Ectodermal cell (in vitro differentiated cells): Measurements from ENCODE around the gene NINJ1.

Experiments
- H3K27ac ChIP-seq: 2 replicates; pipeline ENCODE4 v1.7.0; 2013; ENCODE audit warnings: mild to moderate bottlenecking, low read depth, low read length; ENCODE audit not compliant: insufficient read depth, poor library complexity, severe bottlenecking
- H3K27me3 ChIP-seq: 2 replicates; pipeline ENCODE4 v1.7.0; 2013; ENCODE audit warnings: mild to moderate bottlenecking, low read length; ENCODE audit not compliant: insufficient read depth, control insufficient read depth, poor library complexity, severe bottlenecking
- H3K36me3 ChIP-seq: one replicate; pipeline ENCODE4 v1.7.0; 2013; ENCODE audit warnings: low read length; ENCODE audit not compliant: control insufficient read depth, insufficient read depth
- H3K4me1 ChIP-seq: one replicate; pipeline ENCODE4 v1.7.0; 2013; ENCODE audit warnings: low read length; ENCODE audit not compliant: control insufficient read depth, insufficient read depth
- H3K4me3 ChIP-seq: 2 replicates; pipeline ENCODE4 v1.7.0; 2013; ENCODE audit warnings: low read depth, low read length, control low read depth; ENCODE audit not compliant: insufficient read depth
- H3K9me3 ChIP-seq: 2 replicates; pipeline ENCODE4 v1.7.0; 2013; ENCODE audit warnings: mild to moderate bottlenecking, low read length, moderate library complexity; ENCODE audit not compliant: control insufficient read depth
- WGBS, 2 experiments: methylation state at CpG; one replicate each; pipeline ENCODE4 v1.1.7; 2013; ENCODE audit warnings: missing lambda C conversion rate in 2 of 2; 5-methylcytosine and 5-hydroxymethylcytosine counted together

NINJ1 gene

DNA sequence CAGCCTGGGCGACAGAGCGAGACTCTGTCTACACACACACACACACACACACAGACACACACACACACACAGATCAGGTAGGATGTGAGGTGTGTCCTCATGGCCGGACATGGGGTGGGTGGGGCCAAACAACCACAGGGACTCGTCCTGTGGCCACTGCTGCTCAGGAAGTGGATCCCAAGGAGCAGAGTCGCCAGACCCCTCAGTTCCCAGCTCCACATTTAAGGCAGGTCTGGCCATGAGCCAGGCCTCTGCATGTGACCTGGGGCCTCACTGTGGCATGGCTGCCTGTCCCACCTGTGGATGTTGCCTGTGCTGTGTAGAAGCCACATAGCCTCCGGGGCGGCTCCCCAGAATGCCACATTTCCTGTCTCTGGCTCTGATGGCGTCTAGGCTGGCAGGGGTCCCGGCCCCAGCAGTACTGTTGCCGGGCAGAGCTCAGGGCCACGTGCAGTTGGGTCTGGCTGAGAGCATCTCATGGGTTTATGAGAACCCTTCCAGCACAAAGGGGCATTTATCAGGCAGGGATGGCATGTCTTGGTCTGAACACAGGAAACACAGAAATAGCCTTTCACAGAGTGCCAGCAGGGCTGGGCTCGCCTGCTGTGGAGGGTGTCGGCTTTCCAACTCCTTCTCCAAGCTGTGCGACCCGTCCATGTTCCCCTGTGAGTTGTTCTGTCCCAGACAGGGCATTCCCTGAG lies 9.9 kb upstream of the NINJ1 start:
- peaks cover 9% of the 10 kb centered on the region for H3K4me1 ChIP-seq
- no peak overlapping the region for H3K27ac ChIP-seq
- no peaks in the 10 kb centered on the region for H3K9me3 ChIP-seq
- WGBS, 2 experiments, result 78 to 80% methylated on average over 15 of the region's 15 CpGs
- H3K4me3 ChIP-seq, result no peak overlapping the region
- H3K27me3 ChIP-seq, result no peaks in the 10 kb centered on the region
- no peaks in the 10 kb centered on the region for H3K36me3 ChIP-seq

DNA sequence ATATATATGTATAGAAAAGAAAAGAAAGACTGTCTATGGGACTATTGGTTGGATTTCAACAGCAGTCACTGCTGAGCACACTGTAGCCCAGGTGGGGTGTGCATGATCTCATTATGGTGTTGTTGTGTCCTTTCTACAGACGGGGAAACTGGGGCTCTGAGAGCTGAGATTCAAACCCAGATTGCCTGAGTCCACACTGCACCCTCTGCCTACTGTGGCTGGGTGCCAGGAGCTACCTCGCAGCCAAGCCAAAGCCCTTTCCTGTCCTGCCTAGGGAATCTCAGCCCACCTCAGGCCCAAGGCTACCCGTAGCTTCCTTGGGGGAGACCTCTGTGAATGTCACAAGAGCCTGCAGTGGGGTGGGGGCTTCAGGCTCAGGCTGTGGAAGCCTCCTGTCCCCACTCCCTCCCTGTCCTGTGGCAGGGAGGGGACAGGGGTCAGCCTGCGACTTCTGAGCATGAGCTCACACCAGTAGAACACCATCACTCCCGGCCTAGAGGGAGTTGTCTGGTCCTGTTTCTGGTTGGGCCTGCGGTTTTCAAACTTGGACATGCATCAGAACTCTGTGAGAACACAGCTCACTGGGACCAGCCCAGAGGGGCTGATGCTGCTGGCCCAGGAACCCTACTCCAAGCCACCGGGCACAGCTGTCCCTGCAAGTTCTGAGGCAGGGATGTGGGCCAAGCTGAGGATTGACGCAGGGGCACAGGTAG lies 7.9 kb upstream of the NINJ1 start:
- 92 to 95% methylated on average over 8 of the region's 8 CpGs for WGBS, 2 experiments
- H3K36me3 ChIP-seq, result no peaks in the 10 kb centered on the region
- no peak overlapping the region for H3K27ac ChIP-seq
- H3K4me3 ChIP-seq, result no peak overlapping the region
- H3K27me3 ChIP-seq, result no peaks in the 10 kb centered on the region
- H3K4me1 ChIP-seq, result peaks cover 9% of the 10 kb centered on the region
- H3K9me3 ChIP-seq, result no peaks in the 10 kb centered on the region

DNA sequence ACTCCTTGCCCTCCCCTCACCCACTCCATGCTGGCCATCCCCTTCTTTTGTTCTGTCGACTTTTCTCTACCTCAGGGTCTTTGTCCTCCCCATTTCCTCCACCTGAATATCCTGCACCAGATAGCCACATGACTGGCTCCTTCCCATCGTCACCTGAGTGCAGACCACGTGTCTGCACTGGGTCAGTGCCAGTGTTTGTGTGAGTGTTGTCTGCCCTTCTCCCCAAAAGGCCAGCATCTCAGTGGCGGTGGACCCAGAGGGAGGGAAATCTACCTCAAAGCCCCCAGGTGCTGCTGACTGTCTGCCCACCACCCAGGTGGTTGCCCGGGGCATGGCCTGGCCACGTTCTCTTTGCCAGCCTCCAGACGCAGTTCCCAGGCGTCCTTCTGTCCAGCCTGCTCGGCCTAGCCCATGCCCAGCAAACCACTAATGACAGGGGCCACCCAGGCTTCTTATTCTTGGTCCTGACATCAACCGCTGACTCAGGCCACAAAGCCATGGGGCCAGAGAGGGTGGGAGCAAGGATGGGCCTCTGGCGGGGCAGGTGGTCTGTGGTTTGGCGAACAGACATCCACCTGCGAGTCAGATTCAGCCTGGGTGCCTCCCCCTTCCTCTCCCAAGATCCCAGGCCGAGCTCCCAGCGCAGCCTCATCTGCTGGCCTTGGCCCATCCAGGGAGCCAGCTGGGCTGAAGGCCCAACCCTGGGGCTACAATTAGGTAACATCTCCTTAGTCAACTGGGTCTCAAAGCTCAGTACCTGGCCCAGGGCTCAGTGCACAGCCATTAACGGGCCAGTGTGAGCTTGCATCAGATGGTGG lies 5.5 kb upstream of the NINJ1 start:
- Histone ChIP-seq H3K4me1 (peaks cover 15% of the 10 kb centered on the region), H3K27ac (no peak overlapping the region), H3K4me3 (no peak overlapping the region), H3K9me3 (no peaks in the 10 kb centered on the region), H3K27me3 (peaks cover 10% of the 10 kb centered on the region), H3K36me3 (no peaks in the 10 kb centered on the region)
- 92 to 93% methylated on average over 16 of the region's 16 CpGs for WGBS, 2 experiments

DNA sequence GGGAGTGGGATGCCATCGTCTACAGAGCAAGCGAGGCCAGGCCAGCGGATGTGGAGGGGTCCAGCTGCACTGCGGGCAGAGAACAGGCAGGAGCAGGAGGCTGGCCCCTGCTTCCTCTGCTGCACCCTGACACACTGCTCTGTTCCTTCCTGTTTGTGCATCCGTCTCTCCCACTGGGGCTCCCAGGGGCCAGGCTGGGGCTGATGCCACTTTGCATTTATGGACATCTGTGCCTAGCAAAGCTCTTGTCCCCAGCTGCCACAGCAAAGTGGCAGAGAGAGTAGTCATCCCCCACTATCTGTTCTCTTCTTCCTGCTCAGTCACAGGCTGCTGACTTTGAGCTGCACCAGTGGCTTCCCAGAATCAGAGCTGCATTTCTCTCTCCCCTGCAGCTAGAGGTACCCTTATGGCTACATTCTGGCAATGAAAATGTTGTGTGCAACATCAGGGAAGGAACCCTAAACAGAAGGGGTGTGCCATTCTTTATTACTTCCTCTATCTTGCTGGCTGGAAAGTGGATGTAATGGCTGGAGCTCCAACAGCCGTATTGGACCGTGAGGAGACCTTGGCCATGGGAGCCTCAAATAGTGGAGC lies 4.2 kb upstream of the NINJ1 start:
- WGBS, 2 experiments, result 81 to 83% methylated on average over 7 of the region's 7 CpGs
- Histone ChIP-seq H3K36me3 (no peaks in the 10 kb centered on the region), H3K9me3 (no peaks in the 10 kb centered on the region), H3K4me1 (peaks cover 11% of the 10 kb centered on the region), H3K27me3 (peaks cover 15% of the 10 kb centered on the region), H3K4me3 (no peak overlapping the region), H3K27ac (no peak overlapping the region)

DNA sequence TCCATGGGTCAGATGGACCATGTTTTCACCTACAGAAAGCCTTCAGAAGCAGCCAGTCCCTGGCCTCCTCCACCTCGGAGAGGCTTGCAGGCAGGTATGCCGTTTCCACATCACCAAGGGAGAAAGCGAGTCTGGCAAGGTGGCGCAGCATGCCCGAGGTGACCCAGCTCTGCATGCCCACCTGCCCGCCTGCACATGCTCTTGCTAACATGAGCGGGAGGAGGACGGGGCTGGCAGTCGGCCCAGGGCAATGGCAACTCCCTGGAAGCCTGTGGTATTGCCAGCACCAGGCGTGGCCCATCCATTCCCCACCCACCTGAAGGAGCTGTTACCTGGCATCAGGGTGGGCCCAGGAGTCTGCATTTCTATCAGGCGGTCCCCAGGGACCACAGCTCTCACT lies 3.3 kb upstream of the NINJ1 start:
- Histone ChIP-seq H3K27ac (no peak overlapping the region), H3K36me3 (no peaks in the 10 kb centered on the region)
- WGBS, 2 experiments, result 88 to 90% methylated on average over 11 of the region's 11 CpGs

DNA sequence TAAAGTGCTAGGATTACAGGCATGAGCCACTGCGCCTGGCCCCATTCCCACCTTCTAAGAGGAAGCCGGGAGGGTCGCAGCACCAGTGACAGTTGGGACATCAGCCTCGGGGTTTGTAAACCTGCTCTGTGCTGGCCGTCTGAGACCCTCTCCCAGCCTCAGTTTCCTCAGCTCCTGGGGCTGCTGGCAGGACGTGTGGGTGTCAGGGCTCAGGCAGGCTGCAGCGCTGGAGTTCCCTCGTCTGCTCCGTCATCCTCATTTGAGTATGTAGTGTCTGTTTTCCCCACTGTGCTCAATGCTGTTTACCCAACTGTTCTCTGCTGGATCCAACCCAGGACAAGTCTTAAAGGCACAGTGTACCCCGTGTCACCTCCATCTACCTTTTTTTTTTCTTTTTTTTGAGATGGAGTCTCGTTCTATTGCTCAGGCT lies 2.0 kb upstream of the NINJ1 start:
- Histone ChIP-seq H3K4me3 (no peak overlapping the region), H3K27ac (no peak overlapping the region), H3K9me3 (no peaks in the 10 kb centered on the region), H3K27me3 (peaks cover 20% of the 10 kb centered on the region), H3K36me3 (no peaks in the 10 kb centered on the region), H3K4me1 (peaks cover 21% of the 10 kb centered on the region)
- 81 to 84% methylated on average over 11 of the region's 11 CpGs for WGBS, 2 experiments

More for the DNA sequence above, 3.3 kb upstream of the NINJ1 start:
- Histone ChIP-seq H3K4me3 (no peak overlapping the region), H3K27me3 (peaks cover 20% of the 10 kb centered on the region), H3K9me3 (no peaks in the 10 kb centered on the region), H3K4me1 (peaks cover 20% of the 10 kb centered on the region)

DNA sequence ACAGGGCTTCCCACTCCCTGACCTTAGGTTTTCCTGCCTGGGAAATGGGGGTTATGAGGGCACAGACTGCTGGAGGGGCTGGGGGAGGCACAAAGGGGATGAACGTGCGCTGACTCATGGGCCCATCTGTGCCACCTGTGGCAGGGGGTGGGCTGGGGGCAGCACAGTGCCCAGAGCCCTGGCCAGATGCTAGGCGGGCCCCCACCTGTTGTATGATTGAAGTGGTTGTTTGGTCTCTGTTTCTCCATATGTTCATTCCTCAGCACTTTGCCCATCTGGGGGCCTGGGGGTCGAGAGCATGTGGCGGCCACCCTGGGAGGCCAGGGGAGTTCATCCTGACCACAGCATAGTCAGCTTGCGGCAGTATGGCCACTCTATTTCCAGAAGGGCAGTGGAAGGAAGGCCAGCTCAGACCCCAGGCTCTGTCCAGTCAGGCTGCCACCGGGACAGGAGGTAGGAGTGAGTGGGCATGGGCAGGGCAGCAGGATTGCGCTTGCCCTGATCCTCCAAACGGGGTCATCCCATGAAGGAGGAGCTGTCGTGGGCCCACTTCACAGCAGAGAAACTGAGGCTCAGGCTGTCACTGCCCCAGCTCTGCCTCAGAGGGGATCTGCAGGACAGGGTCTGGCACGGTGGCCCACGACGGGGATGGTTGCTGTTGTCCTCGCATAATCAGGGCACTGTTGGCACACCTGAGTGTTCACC lies 841 bp upstream of the NINJ1 start:
- Histone ChIP-seq H3K4me1 (peaks cover 21% of the 10 kb centered on the region), H3K9me3 (no peaks in the 10 kb centered on the region), H3K27ac (no peak overlapping the region), H3K27me3 (peaks cover 20% of the 10 kb centered on the region), H3K36me3 (no peaks in the 10 kb centered on the region), H3K4me3 (peak overlapping the region; percentile 72)
- WGBS, 2 experiments, result 78% methylated on average over 14 of the region's 14 CpGs

DNA sequence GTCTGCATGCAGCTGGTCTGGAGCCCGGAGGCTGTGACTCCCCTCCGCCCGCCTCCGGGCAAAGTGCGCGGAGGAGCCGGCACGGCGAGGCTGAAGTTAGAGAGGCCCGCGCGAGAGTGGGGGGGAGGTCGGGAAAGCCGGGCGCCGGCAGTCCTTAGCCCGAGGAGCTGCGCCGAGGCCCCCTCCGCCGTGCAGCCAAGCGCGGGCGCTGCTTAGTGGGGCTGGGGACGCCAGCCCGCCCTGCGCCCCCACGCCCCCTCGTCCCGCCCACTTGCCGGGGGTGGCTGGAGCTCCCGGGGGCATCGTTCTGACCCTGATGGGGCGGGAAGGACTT lies 403 bp downstream of the NINJ1 start:
- Histone ChIP-seq H3K27me3 (peaks cover 20% of the 10 kb centered on the region), H3K4me1 (peaks cover 21% of the 10 kb centered on the region), H3K27ac (no peak overlapping the region), H3K4me3 (peak overlapping the region; percentile 72), H3K9me3 (no peaks in the 10 kb centered on the region), H3K36me3 (no peaks in the 10 kb centered on the region)
- 0% methylated on average over 34 of the region's 34 CpGs for WGBS, 2 experiments

DNA sequence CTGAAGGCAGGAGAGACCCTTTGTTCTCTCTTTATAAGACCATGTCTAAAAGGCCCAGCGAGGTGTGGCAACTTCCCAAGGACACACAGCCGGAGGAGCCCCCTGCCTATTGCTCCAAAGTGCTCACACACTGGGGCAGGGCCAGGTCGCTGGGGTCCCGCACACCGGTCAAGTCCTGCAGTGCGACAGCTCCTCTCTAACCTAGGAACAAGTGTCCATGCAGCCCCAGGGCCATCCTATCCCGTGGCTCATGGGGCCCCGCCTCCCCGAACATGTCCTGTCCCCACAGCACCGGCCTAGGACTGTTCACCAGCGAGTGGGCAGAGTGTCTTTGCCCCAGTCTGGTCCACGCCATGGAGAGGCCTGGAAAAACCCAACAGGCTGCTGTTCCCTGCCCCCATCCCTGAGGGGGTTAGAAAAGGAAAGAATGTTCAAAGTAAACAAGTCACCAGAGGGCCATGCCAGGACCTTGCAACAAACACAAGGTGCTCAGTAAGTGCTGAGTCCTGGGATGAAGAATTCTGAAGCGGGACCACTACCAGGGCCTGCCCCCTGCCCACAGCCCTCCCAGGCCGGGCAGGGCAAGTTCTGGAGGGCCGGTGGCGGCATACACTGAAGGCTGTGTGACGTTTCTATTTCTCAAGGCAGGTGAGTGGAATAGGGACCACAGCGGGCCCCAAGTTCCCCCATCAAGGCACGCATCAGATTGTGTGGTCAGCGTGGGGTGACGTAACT lies 938 bp downstream of the NINJ1 start:
- Histone ChIP-seq H3K36me3 (no peaks in the 10 kb centered on the region), H3K4me3 (peak overlapping the region; percentile 72), H3K9me3 (no peaks in the 10 kb centered on the region), H3K4me1 (peaks cover 21% of the 10 kb centered on the region), H3K27ac (no peak overlapping the region), H3K27me3 (peaks cover 20% of the 10 kb centered on the region)
- WGBS, 2 experiments, result 42% methylated on average over 21 of the region's 21 CpGs
